ENCODE measurements around the gene PVALB.

GRCh38 chr22:36755316-36755715 lies 61.5 kb downstream of the PVALB start:
- TF ChIP-seq, protein P1, sequence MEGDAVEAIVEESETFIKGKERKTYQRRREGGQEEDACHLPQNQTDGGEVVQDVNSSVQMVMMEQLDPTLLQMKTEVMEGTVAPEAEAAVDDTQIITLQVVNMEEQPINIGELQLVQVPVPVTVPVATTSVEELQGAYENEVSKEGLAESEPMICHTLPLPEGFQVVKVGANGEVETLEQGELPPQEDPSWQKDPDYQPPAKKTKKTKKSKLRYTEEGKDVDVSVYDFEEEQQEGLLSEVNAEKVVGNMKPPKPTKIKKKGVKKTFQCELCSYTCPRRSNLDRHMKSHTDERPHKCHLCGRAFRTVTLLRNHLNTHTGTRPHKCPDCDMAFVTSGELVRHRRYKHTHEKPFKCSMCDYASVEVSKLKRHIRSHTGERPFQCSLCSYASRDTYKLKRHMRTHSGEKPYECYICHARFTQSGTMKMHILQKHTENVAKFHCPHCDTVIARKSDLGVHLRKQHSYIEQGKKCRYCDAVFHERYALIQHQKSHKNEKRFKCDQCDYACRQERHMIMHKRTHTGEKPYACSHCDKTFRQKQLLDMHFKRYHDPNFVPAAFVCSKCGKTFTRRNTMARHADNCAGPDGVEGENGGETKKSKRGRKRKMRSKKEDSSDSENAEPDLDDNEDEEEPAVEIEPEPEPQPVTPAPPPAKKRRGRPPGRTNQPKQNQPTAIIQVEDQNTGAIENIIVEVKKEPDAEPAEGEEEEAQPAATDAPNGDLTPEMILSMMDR (IDR thresholded peaks at IDR 0.05; ENCODE audit: borderline replicate concordance, extremely low read depth, low read length, poor library complexity, severe bottlenecking) = no peak
- no peak for TF ChIP-seq EZH2 (IDR thresholded peaks at IDR 0.05; ENCODE audit: borderline replicate concordance, low read depth, low read length, severe bottlenecking)
